Measurements from ENCODE around the gene KRTAP2-4.
"Not testable (repeated sequence)": the region's sequence is repeated elsewhere in the genome, so short reads cannot be mapped to it uniquely, and the experiment has no call there.

Gene KRTAP2-4, protein sequence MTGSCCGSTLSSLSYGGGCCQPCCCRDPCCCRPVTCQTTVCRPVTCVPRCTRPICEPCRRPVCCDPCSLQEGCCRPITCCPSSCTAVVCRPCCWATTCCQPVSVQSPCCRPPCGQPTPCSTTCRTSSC

DNA sequence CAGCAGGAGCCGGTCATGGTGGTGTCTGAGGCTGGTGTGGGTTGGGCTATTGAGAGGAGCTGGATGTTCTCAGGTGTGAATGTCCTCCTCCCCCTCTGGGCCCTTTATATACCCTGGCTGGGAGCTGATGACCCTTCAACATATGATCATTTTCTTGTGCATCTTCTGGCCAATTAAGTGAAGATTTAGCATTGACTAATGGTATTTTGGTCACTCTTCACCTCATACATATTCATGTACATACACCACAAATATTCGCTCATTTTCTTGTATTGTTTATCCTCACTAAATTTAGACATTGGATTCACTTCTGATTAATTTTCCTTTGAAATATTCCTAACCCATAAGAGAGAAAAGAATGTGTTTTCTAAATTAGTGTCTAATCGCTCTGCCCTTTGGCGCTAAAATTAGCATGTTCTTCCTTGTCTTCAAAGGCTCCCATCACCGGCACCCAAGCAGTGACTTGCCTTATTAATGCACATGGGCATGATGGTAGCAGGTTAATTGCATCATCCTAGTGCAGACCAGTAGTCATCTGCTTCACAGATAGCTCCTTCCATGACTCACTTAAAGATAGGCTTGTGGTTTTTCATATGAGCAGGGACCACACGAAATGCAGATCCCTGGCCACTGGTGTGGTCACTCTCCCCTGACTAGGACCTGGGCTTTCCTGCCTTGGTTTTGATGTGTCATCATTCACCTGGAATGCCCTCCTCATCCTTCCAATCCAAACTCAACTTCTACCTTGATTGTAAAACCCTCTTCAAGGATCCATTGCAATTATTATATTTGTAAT, at the start of gene KRTAP2-4:
Gene KRTAP2-4, minus strand, starts transcription at position 51 of the 796 bp plus-strand sequence. Its CDS starts 34 bp downstream, at position 17.
- FAIRE-seq (peak; percentile 80), DNase-seq (ENCODE audit: insufficient read length, low spot score) (no peak)

DNA sequence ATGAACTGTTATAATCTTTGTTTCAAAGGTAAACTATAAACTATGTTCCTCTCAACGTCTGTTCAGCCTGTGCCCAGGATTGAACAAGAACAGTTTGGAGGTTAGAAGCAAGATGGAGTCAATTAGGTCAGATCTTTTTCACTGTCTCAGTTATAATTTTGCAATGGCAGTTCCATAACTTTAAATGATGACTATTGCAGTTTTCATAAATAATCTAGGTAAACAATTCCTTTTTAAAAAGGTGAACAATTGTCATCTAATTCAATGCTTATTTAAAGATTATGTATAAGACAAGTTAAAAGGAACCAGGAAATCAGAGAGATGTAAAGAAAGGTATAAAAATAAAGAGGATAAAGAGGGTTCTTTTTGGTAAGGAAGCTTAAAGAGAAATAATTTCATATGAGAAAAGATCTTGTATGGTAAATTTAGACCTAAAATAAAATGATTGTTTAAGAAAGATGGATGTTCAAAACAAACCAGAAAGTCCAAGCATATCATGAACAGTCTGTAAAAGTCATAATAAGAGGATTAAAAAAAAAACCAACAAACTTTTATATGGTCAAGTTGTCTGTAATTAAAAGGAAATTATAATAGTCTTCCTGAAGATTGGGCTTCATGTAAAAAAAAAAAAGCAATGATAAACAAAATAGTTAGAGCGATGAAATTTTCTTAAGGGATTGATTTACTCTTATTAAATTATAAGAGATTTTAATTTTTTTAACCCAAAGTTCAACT, 45.6 kb upstream of the KRTAP2-4 start:
- no peak for DNase-seq (ENCODE audit: insufficient read length, low spot score)
- FAIRE-seq = no peak

DNA sequence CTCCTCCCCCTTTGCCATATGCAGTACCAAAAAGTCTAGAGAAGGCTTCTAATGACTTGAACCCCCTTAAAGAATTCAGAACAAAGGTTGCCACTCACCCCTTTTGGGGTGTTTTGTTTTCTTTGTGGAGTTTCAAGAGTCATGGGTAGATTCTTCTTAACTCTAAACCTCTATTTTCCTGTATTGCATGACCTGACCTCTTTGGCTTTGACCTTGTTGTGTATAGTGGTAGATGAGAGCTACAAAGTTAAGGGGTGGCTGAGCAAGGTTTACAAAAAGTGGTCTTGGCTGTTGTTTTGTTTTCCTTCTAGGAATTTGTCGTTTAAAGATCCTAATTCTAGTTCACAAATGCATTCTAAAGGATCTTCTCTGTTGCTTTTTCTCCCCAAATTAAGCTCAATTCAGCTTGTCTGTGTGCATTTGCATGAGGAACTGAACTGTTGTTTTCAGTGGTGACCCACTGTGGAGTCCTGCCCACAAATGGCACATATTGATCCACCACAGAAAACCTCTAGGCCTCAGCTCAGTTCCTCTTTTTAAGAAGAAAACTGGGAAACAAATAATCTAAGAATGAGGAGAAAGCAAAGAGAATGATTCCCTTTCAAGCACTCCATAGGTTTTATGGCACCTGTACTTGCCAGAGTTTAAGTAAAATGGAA, 43.2 kb upstream of the KRTAP2-4 start:
- DNase-seq (ENCODE audit: insufficient read length, low spot score); FAIRE-seq: not testable (repeated sequence)

DNA sequence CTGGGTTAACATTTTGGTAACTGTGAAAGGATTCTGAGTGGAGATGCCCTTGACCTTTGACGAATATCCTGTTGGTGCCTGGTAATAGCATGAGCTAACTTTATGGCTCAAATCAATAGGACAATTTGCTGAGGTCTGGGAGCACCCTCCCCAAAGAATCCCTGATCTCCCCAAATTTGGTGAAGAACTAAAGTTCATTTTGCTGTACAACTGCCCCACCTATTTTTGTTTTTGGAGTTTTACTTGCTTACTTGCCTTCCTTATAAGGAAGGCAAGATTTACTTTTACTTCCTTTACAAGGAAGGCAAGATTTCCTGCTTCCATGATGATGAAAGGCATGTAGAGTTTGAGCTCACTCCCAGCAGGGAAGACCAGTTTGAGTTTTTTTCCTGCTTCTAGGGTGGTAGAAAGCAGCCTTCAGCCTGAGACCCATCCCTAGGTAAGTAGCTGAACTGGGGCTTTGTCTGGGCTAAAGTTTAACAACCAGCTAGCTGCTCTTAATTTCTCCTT, 42.3 kb upstream of the KRTAP2-4 start:
- FAIRE-seq (peak; percentile 70), DNase-seq (ENCODE audit: insufficient read length, low spot score) (no peak)

DNA sequence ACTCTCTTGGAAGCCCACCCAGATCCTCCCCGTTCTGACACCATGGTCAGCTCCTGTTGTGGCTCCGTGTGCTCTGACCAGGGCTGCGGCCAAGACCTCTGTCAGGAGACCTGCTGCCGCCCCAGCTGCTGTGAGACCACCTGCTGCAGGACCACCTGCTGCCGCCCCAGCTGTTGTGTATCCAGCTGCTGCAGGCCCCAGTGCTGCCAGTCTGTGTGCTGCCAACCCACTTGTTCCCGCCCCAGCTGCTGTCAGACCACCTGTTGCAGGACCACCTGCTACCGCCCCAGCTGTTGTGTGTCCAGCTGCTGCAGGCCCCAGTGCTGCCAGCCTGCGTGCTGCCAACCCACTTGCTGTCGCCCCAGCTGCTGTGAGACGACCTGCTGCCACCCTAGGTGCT, 39.7 kb upstream of the KRTAP2-4 start, which contains the start of gene KRTAP4-9:
Gene KRTAP4-9, plus strand, starts transcription at position 43 of the 400 bp plus-strand sequence. Its CDS starts 0 bp downstream, at position 43.
- not testable (repeated sequence) for DNase-seq (ENCODE audit: insufficient read length, low spot score)
- FAIRE-seq = peak; percentile 91

DNA sequence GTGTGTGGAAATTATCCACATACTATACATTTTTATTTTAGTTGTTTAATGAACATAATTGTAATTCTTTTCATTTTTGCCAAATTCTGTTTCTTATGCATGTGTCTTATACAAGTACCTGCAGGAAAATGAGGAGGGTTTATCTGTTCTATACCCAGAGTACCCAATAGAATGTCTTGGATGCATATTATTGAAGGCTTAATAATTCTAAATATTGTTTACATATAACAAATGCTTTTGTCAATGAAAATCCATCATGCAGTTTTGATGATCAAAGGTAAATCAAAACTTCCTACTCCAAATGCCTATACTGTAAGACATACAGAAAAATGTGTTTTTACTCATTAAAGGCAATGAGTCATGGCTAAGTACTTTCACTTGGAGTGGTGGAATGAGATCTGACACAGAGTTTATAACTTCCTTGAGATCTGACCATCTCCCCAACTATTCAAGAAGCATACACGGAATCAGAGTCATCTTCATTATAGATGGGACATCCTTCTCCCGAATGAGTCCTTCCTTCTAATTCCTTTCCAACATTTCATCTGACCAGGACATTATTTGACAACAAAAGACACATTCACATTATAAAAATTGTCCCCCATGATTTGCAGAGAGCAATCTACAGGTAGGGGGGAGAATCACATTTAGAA, 38.8 kb upstream of the KRTAP2-4 start:
- not testable (repeated sequence) for DNase-seq (ENCODE audit: insufficient read length, low spot score)
- FAIRE-seq = peak; percentile 99

DNA sequence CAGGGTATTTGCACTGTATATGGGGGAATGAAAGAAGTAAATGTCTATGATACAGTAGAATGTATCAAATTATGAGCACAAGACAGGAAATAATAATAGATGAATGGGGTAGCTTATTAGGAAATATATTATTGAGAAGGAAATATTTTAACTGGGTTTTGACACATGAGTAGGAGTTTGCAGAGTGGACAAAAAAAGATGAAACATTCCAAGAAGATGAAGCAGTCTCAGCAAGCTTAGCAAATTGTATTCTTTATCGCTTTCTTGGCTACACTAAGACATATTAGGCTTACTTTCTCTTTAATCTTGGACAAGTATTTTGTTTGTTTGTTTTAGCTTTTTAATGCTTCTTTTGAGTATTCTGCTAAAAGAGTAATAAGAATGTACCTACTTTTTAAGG, 38.2 kb upstream of the KRTAP2-4 start:
- FAIRE-seq = no peak

DNA sequence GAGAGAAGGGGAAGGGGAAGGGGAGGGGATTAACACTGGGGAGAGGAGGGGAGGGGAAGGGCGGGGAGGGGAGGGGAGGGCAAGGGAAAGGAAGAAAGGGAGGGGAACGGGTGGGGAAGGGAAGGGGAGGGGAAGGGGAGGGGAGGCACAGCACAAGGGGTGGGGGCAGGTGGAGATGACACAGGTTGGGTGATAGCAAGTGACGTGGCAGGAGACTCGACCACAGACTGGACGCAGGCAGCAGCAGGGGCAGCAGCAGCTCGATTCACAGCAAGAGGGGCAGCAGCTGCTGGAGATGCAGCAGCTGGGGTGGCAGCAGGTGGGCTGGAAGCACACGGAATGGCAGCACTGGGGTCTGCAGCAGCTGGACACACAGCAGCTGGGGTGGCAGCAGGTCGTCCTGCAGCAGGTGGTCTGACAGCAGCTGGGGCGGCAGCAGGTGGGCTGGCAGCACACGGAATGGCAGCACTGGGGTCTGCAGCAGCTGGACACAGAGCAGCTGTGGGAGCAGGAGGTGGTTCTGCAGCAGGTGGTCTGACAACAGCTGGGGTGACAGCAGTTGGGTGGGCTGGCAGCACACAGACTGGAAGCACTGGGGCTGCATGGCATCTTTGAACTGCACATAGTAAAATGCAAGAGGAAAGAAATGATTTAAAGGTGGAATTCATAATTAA, 36.0 kb upstream of the KRTAP2-4 start, which contains the start of gene KRTAP4-16:
Gene KRTAP4-16, minus strand, starts transcription at position 624 of the 674 bp plus-strand sequence. Its CDS starts 0 bp downstream, at position 624.
- FAIRE-seq = peak; percentile 73

More for the DNA sequence above, 38.2 kb upstream of the KRTAP2-4 start:
- no peak for DNase-seq (ENCODE audit: insufficient read length, low spot score)

DNA sequence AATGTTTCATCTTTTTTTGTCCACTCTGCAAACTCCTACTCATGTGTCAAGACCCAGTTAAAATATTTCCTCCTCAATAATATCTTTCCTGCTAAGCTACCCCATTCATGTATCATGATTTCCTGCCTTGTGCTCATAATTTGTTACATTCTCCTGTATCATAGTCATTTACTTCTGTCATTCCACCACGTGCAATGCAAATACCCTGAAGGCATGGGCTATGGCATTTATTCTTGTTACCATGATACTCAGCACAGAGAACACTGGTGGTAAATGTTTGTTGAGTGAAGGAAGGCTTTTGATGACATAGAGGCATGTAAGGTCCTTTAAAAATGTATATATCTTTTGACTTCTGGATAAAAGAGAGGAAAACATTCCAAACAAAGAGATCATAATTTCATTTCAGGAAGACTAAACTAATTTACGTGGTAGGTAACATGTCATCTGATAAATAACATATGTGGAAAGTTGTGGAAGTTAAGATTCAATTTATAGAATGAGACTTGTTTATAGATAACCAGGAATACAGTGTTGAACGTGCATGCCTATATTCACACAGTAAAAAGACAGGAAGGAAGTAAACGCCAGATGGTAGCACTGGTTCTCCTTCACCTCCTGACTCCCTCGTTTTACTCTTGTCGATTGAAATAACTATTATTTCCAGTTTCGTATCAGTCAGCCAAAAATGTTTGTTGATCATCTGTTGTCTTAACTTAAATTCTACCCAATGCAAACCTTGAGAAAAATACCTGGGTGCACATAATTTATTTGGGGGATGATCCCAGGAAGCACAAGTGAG, 34.2 kb upstream of the KRTAP2-4 start:
- DNase-seq (ENCODE audit: insufficient read length, low spot score) = peak; percentile 45
- peak; percentile 93 for FAIRE-seq

More for the DNA sequence above, 36.0 kb upstream of the KRTAP2-4 start, which contains the start of gene KRTAP4-16:
- no peak for DNase-seq (ENCODE audit: insufficient read length, low spot score)

DNA sequence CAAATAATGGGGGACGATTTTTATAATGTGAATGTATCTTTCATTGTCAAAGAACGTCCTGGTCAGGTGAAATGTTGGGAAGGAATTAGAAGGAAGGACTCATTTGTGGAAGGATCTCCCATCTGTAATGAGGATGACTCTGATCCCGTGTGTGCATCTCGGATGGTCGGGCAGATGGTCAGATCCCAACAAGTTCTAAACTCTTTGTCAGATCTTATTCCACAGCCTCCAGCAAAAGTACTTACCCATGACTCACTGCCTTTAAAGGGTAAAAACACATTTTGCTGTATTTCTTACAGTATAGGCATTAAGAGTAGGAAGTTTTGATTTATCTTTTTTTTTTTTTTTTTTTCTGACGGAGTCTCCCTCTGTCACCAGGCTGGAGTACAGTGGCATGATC, 32.8 kb upstream of the KRTAP2-4 start:
- DNase-seq (ENCODE audit: insufficient read length, low spot score) (no peak), FAIRE-seq (peak; percentile 81)

DNA sequence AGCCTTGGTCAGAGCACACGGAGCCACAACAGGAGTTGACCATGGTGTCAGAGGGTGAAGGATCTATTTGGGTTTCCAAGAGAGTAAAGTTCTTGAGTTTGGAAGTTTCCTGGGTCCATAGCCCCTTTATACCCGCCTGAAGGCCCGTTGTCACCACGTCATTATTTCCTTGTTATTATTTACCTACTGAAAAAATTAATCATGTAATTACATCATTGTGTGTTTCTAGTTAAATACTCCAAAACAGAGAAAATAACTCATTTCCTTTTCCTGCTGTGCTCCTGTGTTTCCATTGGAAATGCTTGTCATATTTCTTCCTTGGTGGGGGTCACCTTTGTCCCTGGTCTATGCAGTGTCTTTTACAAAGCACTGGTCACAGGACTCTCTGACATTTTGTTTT, 32.4 kb upstream of the KRTAP2-4 start, which contains the start of gene KRTAP4-8:
Gene KRTAP4-8, minus strand, starts transcription at position 101 of the 400 bp plus-strand sequence. Its CDS starts 58 bp downstream, at position 43.
- no peak for FAIRE-seq
- DNase-seq (ENCODE audit: insufficient read length, low spot score) = no peak

DNA sequence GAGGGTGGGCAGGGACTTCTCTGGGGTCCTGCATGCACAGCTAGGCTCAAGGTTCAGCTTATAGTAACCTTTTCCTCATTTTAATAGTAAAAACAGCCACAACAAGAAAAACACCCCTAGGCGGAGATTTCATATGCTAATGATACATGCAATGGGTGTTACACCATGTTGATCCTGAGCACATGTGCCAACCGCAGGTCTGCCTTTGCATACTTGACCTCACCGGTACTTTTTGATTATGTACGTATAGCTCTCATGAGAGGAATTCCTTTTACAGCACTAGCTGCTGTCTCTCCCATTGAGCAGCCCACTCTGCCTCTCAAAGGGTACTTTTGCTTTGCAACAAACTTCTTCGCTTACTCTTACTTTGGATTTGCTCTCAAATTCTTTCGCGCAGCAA, 30.4 kb upstream of the KRTAP2-4 start:
- FAIRE-seq = no peak
- DNase-seq (ENCODE audit: insufficient read length, low spot score) = no peak

DNA sequence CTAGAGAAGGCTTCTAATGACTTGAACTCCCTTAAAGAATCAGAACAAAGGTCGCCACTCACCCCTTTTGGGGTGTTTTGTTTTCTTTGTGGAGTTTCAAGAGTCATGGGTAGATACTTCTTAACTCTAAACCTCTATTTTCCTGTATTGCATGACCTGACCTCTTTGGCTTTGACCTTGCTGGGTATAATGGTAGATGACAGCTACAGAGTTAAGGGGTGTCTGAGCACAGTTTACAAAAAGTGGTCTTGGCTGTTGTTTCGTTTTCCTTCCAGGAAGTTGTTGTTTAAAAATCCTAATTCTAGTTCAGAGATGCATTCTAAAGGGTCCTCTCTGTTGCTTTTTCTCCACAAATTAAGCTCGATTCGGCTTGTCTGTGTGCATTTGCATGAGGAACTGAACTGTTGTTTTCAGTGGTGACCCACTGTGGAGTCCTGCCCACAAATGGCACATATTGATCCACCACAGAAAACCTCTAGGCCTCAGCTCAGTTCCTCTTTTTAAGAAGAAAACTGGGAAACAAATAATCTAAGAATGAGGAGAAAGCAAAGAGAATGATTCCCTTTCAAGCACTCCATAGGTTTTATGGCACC, 23.2 kb upstream of the KRTAP2-4 start:
- FAIRE-seq = peak; percentile 40
- DNase-seq (ENCODE audit: insufficient read length, low spot score) = not testable (repeated sequence)

DNA sequence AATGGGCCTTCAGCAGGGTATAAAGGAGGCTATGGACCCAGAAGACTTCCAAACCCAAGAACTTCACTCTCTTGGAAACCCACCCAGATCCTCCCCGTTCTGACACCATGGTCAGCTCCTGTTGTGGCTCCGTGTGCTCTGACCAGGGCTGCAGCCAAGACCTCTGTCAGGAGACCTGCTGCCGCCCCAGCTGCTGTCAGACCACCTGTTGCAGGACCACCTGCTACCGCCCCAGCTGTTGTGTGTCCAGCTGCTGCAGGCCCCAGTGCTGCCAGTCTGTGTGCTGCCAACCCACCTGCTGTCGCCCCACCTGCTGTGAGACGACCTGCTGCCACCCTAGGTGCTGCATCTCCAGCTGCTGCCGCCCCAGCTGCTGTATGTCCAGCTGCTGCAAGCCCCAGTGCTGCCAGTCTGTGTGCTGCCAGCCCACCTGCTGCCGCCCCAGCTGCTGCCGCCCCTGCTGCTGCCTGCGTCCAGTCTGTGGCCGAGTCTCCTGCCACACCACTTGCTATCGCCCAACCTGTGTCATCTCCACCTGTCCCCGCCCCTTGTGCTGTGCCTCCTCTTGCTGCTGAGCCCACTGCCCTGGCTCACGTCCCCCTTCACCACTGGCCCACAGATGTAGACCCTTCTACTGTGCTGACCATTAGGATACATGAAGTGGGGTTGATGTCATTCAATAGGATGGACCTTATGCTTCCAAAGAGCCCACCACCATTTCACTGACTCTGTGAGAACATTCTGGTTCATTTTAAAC, 18.6 kb upstream of the KRTAP2-4 start, which contains the start of gene KRTAP4-7:
Gene KRTAP4-7, plus strand, starts transcription at position 51 of the 757 bp plus-strand sequence. Its CDS starts 57 bp downstream, at position 108.
- peak; percentile 20 for FAIRE-seq
- not testable (repeated sequence) for DNase-seq (ENCODE audit: insufficient read length, low spot score)

DNA sequence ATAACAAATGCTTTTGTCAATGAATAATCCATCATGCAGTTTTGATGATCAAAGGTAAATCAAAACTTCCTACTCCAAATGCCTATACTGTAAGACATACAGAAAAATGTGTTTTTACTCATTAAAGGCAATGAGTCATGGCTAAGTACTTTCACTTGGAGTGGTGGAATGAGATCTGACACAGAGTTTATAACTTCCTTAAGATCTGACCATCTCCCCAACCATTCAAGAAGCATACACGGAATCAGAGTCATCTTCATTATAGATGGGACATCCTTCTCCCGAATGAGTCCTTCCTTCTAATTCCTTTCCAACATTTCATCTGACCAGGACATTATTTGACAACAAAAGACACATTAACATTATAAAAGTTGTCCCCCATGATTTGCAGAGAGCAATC, 17.7 kb upstream of the KRTAP2-4 start:
- DNase-seq (ENCODE audit: insufficient read length, low spot score) = not testable (repeated sequence)
- peak; percentile 95 for FAIRE-seq

DNA sequence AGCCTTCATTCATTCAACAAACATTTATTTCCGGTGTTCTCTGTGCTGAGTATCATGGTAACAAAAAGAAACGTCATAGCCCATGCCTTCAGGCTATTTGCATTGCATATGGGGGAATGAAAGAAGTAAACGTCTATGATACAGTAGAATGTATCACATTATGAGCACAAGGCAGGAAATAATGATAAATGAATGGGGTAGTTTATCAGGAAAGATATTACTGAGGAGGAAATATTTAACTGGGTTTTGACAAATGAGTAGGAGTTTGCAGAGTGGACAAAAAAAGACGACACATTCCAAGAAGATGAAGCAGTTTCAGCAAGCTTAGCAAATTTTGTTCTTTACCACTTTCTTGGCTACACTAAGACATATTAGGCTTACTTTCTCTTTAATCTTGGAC, 16.9 kb upstream of the KRTAP2-4 start:
- DNase-seq (ENCODE audit: insufficient read length, low spot score) = peak; percentile 40
- FAIRE-seq = peak; percentile 9

DNA sequence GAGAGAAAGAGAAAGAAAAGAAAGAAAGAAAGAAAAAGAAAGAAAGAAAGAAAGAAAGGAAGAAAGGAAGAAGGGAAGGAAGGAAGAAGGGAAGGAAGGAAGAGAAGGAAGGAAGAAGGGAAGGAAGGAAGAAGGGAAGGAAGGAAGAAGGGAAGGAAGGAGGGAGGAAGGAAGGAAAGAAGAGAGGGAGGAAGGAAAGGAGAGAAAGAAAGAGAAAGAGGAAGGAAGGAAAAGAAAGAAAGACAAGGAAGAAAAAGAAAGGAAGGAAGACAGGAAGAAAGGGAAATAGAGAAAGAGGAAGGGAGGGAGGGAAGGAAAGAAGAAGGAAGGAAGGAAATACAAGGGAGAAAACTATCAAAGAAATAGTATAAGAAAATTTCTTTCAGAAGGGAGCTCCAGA, 11.1 kb upstream of the KRTAP2-4 start:
- FAIRE-seq (no peak), DNase-seq (ENCODE audit: insufficient read length, low spot score) (no peak)
